ENCODE measurements around the gene SLC51A. TPM values are rescaled to one million over a fixed set of nuclear protein-coding genes. Genes with fewer than 3 reads are reported as not detected.

SLC51A gene
- total and polyA plus RNA-seq, 2 of the 8 experiments (the other 6 are each of a cell fraction or from before 2014, with no cell fraction given): 6.3 to 9.8 TPM

- Histone ChIP-seq H3K4me1 (replicated peaks in 1 of 4; ENCODE audit: control insufficient read depth in 3 of 4, insufficient read depth in 4 of 4, low read length in 3 of 4) (peaks cover 0 to 8% (median 1%) of the 10 kb centered on the region in 4 experiments; a peak in 3 of 7 replicates), H3K27me3 (replicated peaks in 1 of 4; ENCODE audit: control insufficient read depth in 3 of 4, extremely low read depth in 1 of 4, insufficient read depth in 3 of 4, low read length in 3 of 4) (no peaks in the 10 kb centered on the region), H3K79me2 (ENCODE audit: control insufficient read depth in 1 of 2, insufficient read depth in 2 of 2, low read length in 2 of 2) (no peaks in the 10 kb centered on the region), H4K8ac (ENCODE audit: extremely low read depth, insufficient read depth, low read length) (no peak overlapping the region; the same call in 1 of the 2 replicates), H3K79me1 (ENCODE audit: low read depth, low read length) (no peaks in the 10 kb centered on the region), H2BK15ac (ENCODE audit: low read length) (no peak overlapping the region), H3K9ac (replicated peaks in 1 of 4; ENCODE audit: extremely low read depth in 1 of 4, low read depth in 3 of 4, low read length in 3 of 4) (no peak overlapping the region), H2AFZ (ENCODE audit: low read length) (no peak overlapping the region), H2AK5ac (ENCODE audit: low read depth, low read length) (no peak overlapping the region), H3K9me3 (ENCODE audit: insufficient read depth in 2 of 2, low read depth in 1 of 2, low read length in 1 of 2) (no peaks in the 10 kb centered on the region), H4K91ac (replicated peaks; ENCODE audit: insufficient read length, low read length) (no peak overlapping the region), H2BK20ac (ENCODE audit: low read length) (no peak overlapping the region; the same call in 1 of the 2 replicates), H3K18ac (ENCODE audit: extremely low read depth, low read length) (no peak overlapping the region), H2BK12ac (ENCODE audit: low read depth, low read length) (peak overlapping the region; percentile 60; the same call in 1 of the 2 replicates), H3K27ac (ENCODE audit: low read depth, low read length) (no peak overlapping the region), H3K14ac (ENCODE audit: insufficient read length) (no peak overlapping the region), H3K4me3 (ENCODE audit: extremely low read depth in 1 of 4, insufficient read depth in 2 of 4, low read depth in 3 of 4, low read length in 4 of 4) (no peak overlapping the region), H4K20me1 (replicated peaks in 1 of 2; ENCODE audit: control insufficient read depth in 1 of 2, insufficient read depth in 2 of 2, low read length in 2 of 2) (peaks cover 0 to 2% of the 10 kb centered on the region in 2 experiments), H3K56ac (replicated peaks; ENCODE audit: insufficient read length, low read depth, low read length) (no peak overlapping the region), H3K23me2 (ENCODE audit: low read depth, low read length) (no peaks in the 10 kb centered on the region), H3K4ac (replicated peaks; ENCODE audit: insufficient read length, low read depth, low read length) (no peak overlapping the region), H2BK5ac (ENCODE audit: low read depth, low read length) (no peak overlapping the region), H3K23ac (ENCODE audit: insufficient read length) (no peak overlapping the region), H4K5ac (ENCODE audit: insufficient read length, low read depth, low read length) (no peak overlapping the region), H3K4me2 (ENCODE audit: insufficient read depth in 1 of 2, low read depth in 2 of 2, low read length in 2 of 2) (no peak overlapping the region), H3K36me3 (ENCODE audit: control insufficient read depth in 2 of 4, insufficient read depth in 4 of 4, low read length in 3 of 4) (no peaks in the 10 kb centered on the region), H2BK120ac (replicated peaks; ENCODE audit: low read depth, low read length) (no peak overlapping the region)
- ChIA-PET POLR2A (ENCODE audit: partially characterized antibody) (interaction anchor here (0.7 to 1.8 kb wide), 4 partner anchors 23 to 138 kb away, joined by 3 to 4 read pairs (median 3); no protein-coding TSS in a partner anchor), CTCF (ENCODE audit: partially characterized antibody) (interaction anchor here (1.0 to 11.5 kb wide), 5 partner anchors 84 to 172 kb away, joined by 3 to 299 read pairs (median 11); no protein-coding TSS in a partner anchor)
- no peak for DNase-seq (ENCODE audit: low read depth in 1 of 2, low spot score in 2 of 2)
- TF ChIP-seq BACH1 (IDR thresholded peaks at IDR 0.05; ENCODE audit: low read length): no peak
- TF ChIP-seq RBBP5 (IDR thresholded peaks at IDR 0.05; ENCODE audit: borderline replicate concordance, low read depth, low read length): no peak
- TF ChIP-seq MAFK (IDR thresholded peaks at IDR 0.05; ENCODE audit: low read depth, low read length): no peak
- no peak for TF ChIP-seq EP300 (IDR thresholded peaks at IDR 0.05; ENCODE audit: borderline replicate concordance in 1 of 2, low read depth in 2 of 2, low read length in 2 of 2)
- no peak for TF ChIP-seq POU5F1 (IDR thresholded peaks at IDR 0.05; ENCODE audit: low read depth, low read length)
- no peak for FAIRE-seq
- 86% methylated on average over 5 of the region's 5 CpGs; no CpG with 5 or more reads in 1 of the 2 experiments for WGBS, 2 experiments (ENCODE audit: extremely low coverage in 1 of 2, insufficient coverage in 1 of 2, insufficient read length in 1 of 2, insufficient replicate concordance in 2 of 2, low coverage in 1 of 2, low lambda C conversion rate in 2 of 2, missing lambda C conversion rate in 1 of 2)
These were observed 21.8 kb upstream of the SLC51A start for GRCh38 chr3:196194542-196194915.
